ENCODE data around the gene CORIN.

- TF ChIP-seq, protein P1, sequence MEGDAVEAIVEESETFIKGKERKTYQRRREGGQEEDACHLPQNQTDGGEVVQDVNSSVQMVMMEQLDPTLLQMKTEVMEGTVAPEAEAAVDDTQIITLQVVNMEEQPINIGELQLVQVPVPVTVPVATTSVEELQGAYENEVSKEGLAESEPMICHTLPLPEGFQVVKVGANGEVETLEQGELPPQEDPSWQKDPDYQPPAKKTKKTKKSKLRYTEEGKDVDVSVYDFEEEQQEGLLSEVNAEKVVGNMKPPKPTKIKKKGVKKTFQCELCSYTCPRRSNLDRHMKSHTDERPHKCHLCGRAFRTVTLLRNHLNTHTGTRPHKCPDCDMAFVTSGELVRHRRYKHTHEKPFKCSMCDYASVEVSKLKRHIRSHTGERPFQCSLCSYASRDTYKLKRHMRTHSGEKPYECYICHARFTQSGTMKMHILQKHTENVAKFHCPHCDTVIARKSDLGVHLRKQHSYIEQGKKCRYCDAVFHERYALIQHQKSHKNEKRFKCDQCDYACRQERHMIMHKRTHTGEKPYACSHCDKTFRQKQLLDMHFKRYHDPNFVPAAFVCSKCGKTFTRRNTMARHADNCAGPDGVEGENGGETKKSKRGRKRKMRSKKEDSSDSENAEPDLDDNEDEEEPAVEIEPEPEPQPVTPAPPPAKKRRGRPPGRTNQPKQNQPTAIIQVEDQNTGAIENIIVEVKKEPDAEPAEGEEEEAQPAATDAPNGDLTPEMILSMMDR (IDR thresholded peaks at IDR 0.05) = no peak
- no peak for TF ChIP-seq EZH2 (IDR thresholded peaks at IDR 0.05; ENCODE audit: borderline replicate concordance, insufficient read depth, low read depth, low read length, poor library complexity, severe bottlenecking)
These were observed 141.0 kb downstream of the CORIN start for GRCh38 chr4:47696823-47697222.

Measured in B cell (primary cell).